ENCODE data around the gene ZBTB44.

The ZBTB44 gene

GRCh38 chr11:130208241-130209127, 106.2 kb downstream of the ZBTB44 start:
- no peak for DNase-seq (ENCODE audit: low read depth)
- no peak for TF ChIP-seq CTCF (IDR thresholded peaks at IDR 0.05; ENCODE audit: control insufficient read depth, insufficient read depth, low read depth, low read length, missing control alignments)
- H3K4me3 ChIP-seq (ENCODE audit: control insufficient read depth, low read depth, low read length) = no peak overlapping the region

DNA sequence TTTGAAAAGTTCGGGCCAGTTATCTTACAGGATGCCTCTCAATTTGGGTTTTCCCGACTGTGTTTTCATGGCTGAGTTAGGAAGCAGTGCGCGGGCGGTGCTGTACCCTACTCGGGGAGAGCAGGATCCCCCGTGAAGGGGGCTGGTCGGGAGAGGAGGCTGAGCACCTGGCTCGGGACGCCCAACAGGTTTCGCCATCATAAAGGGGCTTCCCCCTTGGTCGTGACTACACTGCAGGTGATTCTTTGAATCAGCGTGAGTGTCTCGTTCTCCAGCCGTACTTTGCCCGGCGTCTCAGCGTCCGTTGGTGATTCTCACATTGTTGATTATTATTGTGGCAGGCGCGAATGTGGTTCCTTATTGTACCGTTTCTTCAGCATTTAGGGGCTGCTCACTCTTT, 108.6 kb downstream of the ZBTB44 start:
- no peak overlapping the region for H3K4me3 ChIP-seq (ENCODE audit: control insufficient read depth, low read depth, low read length)
- DNase-seq (ENCODE audit: low read depth) = no peak
- no peak for TF ChIP-seq CTCF (IDR thresholded peaks at IDR 0.05; ENCODE audit: control insufficient read depth, insufficient read depth, low read depth, low read length, missing control alignments)

- H3K4me3 ChIP-seq (ENCODE audit: control insufficient read depth, low read depth, low read length) = no peak overlapping the region
- no peak for TF ChIP-seq CTCF (IDR thresholded peaks at IDR 0.05; ENCODE audit: control insufficient read depth, insufficient read depth, low read depth, low read length, missing control alignments)
- DNase-seq (ENCODE audit: low read depth) = no peak
Measured at GRCh38 chr11:130204703-130205095, 110.0 kb downstream of the ZBTB44 start.

GRCh38 chr11:130203766-130204702, 110.7 kb downstream of the ZBTB44 start:
- DNase-seq (ENCODE audit: low read depth) = no peak
- no peak overlapping the region for H3K4me3 ChIP-seq (ENCODE audit: control insufficient read depth, low read depth, low read length)
- no peak for TF ChIP-seq CTCF (IDR thresholded peaks at IDR 0.05; ENCODE audit: control insufficient read depth, insufficient read depth, low read depth, low read length, missing control alignments)

DNA sequence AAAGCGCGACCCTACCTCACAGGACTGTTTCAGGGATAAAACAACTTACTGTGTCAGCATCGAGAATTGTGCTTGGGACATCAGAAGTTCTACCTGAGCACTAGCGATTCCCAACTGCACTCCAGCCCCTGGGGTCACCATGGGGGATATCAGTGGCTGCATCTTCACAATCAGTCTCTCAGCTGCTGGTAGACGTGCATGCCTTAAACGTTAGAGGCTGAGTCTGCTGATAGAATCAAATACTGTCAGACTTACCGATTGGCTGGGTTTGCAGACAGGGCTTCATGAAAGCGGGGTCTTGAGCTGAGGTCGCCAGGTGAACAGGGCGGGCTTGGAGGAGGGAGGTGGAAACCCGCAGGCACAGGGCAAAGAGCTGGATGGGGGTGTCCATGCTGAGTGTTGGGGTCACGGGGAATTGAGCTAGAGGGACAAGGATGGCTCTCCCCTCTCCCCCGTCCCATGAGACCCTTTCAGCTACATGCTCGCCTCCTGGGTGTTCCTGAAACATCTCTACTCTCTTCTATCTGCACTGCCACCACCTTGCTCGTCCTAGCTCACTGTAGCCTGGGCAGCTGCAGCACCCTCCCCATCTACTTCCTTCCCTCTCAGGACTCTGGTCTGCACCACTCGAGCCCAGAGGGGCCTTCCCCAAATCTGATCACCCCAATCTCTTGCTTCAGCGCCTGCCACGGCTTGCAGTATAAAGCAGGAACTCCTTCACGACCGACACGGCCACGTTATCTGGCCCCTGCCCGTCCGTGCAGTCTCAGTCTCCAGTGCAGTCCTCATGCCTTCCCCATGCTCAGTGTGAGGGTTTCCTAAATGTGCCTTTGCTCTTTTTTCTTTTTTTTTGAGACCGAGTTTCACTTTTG, 111.7 kb downstream of the ZBTB44 start:
- no peak for DNase-seq (ENCODE audit: low read depth)
- no peak for TF ChIP-seq CTCF (IDR thresholded peaks at IDR 0.05; ENCODE audit: control insufficient read depth, insufficient read depth, low read depth, low read length, missing control alignments)
- H3K4me3 ChIP-seq (ENCODE audit: control insufficient read depth, low read depth, low read length) = no peak overlapping the region

Measured in AG09309 (cell line).